GM18511 (cell line): ENCODE results near the gene PRR35.
"Not testable (repeated sequence)": the region's sequence is repeated elsewhere in the genome, so short reads cannot be mapped to it uniquely, and the experiment has no call there.

Experiments used
- ATAC-seq: cut with Tn5 transposase; IDR thresholded peaks from one replicate; pipeline ENCODE4 v1.9.1; 2021; ENCODE audit warnings: mild to moderate bottlenecking, moderate library complexity; ENCODE audit not compliant: unreplicated experiment

PRR35 gene

GRCh38 chr16:591892-592517 is 31.8 kb downstream of the PRR35 start:
- no peak for ATAC-seq

- ATAC-seq: no peak
Observed at GRCh38 chr16:592518-593306, 32.5 kb downstream of the PRR35 start.

- ATAC-seq: no peak
Observed at GRCh38 chr16:593406-593805, 33.2 kb downstream of the PRR35 start.

GRCh38 chr16:593807-594206 is 33.6 kb downstream of the PRR35 start:
- no peak for ATAC-seq

GRCh38 chr16:595094-595528 is 34.9 kb downstream of the PRR35 start:
- ATAC-seq: no peak

GRCh38 chr16:595942-596735 is 35.9 kb downstream of the PRR35 start:
- ATAC-seq: no peak

- ATAC-seq: no peak
Observed at GRCh38 chr16:596736-597060, 36.5 kb downstream of the PRR35 start.

- not testable (repeated sequence) for ATAC-seq
Observed at GRCh38 chr16:597655-598054, 37.5 kb downstream of the PRR35 start.

- ATAC-seq: no peak
Observed at GRCh38 chr16:598823-599739, 38.9 kb downstream of the PRR35 start.

- ATAC-seq: no peak
Observed at GRCh38 chr16:600781-601180, 40.6 kb downstream of the PRR35 start.

GRCh38 chr16:603933-604332 is 43.7 kb downstream of the PRR35 start:
- ATAC-seq: no peak

GRCh38 chr16:606656-607307 is 46.6 kb downstream of the PRR35 start:
- ATAC-seq: no peak

- no peak for ATAC-seq
Observed at GRCh38 chr16:608019-608418, 47.8 kb downstream of the PRR35 start.

GRCh38 chr16:609316-609715 is 49.1 kb downstream of the PRR35 start:
- ATAC-seq: no peak

- no peak for ATAC-seq
Observed at GRCh38 chr16:609984-610383, 49.8 kb downstream of the PRR35 start.

- ATAC-seq: no peak
Observed at GRCh38 chr16:610513-611381, 50.6 kb downstream of the PRR35 start.

- ATAC-seq: no peak
Observed at GRCh38 chr16:615122-615521, 54.9 kb downstream of the PRR35 start.
